ENCODE measurements around the gene GIGYF2.

GIGYF2 gene

GRCh38 chr2:232668805-232669444 is 28.2 kb upstream of the GIGYF2 start:
- no peak for DNase-seq (ENCODE audit: low read depth in 1 of 2, low spot score in 1 of 2)
- Histone ChIP-seq H3K27ac (replicated peaks) (no peak overlapping the region), H3K4me3 (replicated peaks; ENCODE audit: insufficient read depth, low read length) (no peak overlapping the region), H3K27me3 (ENCODE audit: insufficient read depth, poor library complexity, severe bottlenecking) (no peaks in the 10 kb centered on the region)
- TF ChIP-seq SPI1 (IDR thresholded peaks at IDR 0.05; ENCODE audit: borderline replicate concordance, low read depth) (no peak), POLR2AphosphoS5 (IDR thresholded peaks at IDR 0.05; ENCODE audit: low read depth) (no peak)
- TF ChIP-seq, protein P1, sequence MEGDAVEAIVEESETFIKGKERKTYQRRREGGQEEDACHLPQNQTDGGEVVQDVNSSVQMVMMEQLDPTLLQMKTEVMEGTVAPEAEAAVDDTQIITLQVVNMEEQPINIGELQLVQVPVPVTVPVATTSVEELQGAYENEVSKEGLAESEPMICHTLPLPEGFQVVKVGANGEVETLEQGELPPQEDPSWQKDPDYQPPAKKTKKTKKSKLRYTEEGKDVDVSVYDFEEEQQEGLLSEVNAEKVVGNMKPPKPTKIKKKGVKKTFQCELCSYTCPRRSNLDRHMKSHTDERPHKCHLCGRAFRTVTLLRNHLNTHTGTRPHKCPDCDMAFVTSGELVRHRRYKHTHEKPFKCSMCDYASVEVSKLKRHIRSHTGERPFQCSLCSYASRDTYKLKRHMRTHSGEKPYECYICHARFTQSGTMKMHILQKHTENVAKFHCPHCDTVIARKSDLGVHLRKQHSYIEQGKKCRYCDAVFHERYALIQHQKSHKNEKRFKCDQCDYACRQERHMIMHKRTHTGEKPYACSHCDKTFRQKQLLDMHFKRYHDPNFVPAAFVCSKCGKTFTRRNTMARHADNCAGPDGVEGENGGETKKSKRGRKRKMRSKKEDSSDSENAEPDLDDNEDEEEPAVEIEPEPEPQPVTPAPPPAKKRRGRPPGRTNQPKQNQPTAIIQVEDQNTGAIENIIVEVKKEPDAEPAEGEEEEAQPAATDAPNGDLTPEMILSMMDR (IDR thresholded peaks at IDR 0.05; ENCODE audit: insufficient read depth, low read length) = peak; percentile 20

- no peaks in the 10 kb centered on the region for H3K27me3 ChIP-seq (ENCODE audit: insufficient read depth, poor library complexity, severe bottlenecking)
- peak in 1 of 2 experiments; percentile 17 for DNase-seq (ENCODE audit: low read depth in 1 of 2, low spot score in 1 of 2)
- no peak overlapping the region for H3K4me3 ChIP-seq (replicated peaks; ENCODE audit: insufficient read depth, low read length)
- no peak overlapping the region for H3K27ac ChIP-seq (replicated peaks)
- TF ChIP-seq SPI1 (IDR thresholded peaks at IDR 0.05; ENCODE audit: borderline replicate concordance, low read depth) (no peak), POLR2AphosphoS5 (IDR thresholded peaks at IDR 0.05; ENCODE audit: low read depth) (no peak), GABPA (IDR thresholded peaks at IDR 0.05; ENCODE audit: low read depth) (no peak)
- TF ChIP-seq, protein P2, sequence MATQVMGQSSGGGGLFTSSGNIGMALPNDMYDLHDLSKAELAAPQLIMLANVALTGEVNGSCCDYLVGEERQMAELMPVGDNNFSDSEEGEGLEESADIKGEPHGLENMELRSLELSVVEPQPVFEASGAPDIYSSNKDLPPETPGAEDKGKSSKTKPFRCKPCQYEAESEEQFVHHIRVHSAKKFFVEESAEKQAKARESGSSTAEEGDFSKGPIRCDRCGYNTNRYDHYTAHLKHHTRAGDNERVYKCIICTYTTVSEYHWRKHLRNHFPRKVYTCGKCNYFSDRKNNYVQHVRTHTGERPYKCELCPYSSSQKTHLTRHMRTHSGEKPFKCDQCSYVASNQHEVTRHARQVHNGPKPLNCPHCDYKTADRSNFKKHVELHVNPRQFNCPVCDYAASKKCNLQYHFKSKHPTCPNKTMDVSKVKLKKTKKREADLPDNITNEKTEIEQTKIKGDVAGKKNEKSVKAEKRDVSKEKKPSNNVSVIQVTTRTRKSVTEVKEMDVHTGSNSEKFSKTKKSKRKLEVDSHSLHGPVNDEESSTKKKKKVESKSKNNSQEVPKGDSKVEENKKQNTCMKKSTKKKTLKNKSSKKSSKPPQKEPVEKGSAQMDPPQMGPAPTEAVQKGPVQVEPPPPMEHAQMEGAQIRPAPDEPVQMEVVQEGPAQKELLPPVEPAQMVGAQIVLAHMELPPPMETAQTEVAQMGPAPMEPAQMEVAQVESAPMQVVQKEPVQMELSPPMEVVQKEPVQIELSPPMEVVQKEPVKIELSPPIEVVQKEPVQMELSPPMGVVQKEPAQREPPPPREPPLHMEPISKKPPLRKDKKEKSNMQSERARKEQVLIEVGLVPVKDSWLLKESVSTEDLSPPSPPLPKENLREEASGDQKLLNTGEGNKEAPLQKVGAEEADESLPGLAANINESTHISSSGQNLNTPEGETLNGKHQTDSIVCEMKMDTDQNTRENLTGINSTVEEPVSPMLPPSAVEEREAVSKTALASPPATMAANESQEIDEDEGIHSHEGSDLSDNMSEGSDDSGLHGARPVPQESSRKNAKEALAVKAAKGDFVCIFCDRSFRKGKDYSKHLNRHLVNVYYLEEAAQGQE (IDR thresholded peaks at IDR 0.05; ENCODE audit: insufficient replicate concordance, low read depth) = no peak
- TF ChIP-seq, protein P1 (IDR thresholded peaks at IDR 0.05; ENCODE audit: insufficient read depth, low read length) = no peak
These were observed 24.5 kb upstream of the GIGYF2 start for GRCh38 chr2:232672588-232672987.

DNA sequence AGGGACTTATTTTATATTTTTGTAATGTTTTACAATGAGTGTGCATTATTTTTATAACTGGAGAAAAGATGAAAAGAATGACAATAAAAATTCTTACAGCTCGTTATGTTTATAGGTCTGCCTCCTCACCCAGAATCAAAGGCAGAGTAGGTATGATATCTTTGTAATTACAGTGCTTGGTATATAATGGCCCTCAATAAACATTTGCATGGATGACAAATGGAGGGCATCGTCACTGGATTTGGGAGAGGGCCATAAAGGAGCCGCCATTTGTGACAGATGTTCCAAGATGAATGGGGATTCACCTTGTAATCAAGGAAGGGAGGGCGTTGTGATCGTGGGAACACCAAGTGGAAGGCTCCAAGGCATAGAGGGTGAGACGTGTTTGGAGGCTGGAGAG is 22.6 kb upstream of the GIGYF2 start:
- H3K27me3 ChIP-seq (ENCODE audit: insufficient read depth, poor library complexity, severe bottlenecking) = no peaks in the 10 kb centered on the region
- no peak overlapping the region for H3K4me3 ChIP-seq (replicated peaks; ENCODE audit: insufficient read depth, low read length)
- H3K27ac ChIP-seq (replicated peaks) = no peak overlapping the region
- TF ChIP-seq SPI1 (IDR thresholded peaks at IDR 0.05; ENCODE audit: borderline replicate concordance, low read depth) (no peak), POLR2AphosphoS5 (IDR thresholded peaks at IDR 0.05; ENCODE audit: low read depth) (no peak)
- TF ChIP-seq, protein P1 (IDR thresholded peaks at IDR 0.05; ENCODE audit: insufficient read depth, low read length) = no peak
- DNase-seq (ENCODE audit: low read depth in 1 of 2, low spot score in 1 of 2) = no peak

- H3K27me3 ChIP-seq (ENCODE audit: insufficient read depth, poor library complexity, severe bottlenecking) = no peaks in the 10 kb centered on the region
- TF ChIP-seq GABPA (IDR thresholded peaks at IDR 0.05; ENCODE audit: low read depth) (no peak), POLR2AphosphoS5 (IDR thresholded peaks at IDR 0.05; ENCODE audit: low read depth) (no peak), SPI1 (IDR thresholded peaks at IDR 0.05; ENCODE audit: borderline replicate concordance, low read depth) (no peak)
- TF ChIP-seq, protein P2 (IDR thresholded peaks at IDR 0.05; ENCODE audit: insufficient replicate concordance, low read depth) = no peak
- H3K4me3 ChIP-seq (replicated peaks; ENCODE audit: insufficient read depth, low read length) = no peak overlapping the region
- H3K27ac ChIP-seq (replicated peaks) = no peak overlapping the region
- DNase-seq (ENCODE audit: low read depth in 1 of 2, low spot score in 1 of 2) = no peak
These were observed 21.8 kb upstream of the GIGYF2 start for GRCh38 chr2:232675381-232675780.
